T-helper 1 cell treated with Interleukin-12 subunit alpha and Interleukin-12 subunit beta and Interleukin-4 antibody, amounts not matched to agents 30 ng/mL and 1 ng/mL, for 36 hours (primary cell): Measurements from ENCODE around the gene EPB41L4B. TPM values are rescaled to one million over a fixed set of nuclear protein-coding genes. Genes with fewer than 3 reads are reported as not detected.

Experiments used
- intact Hi-C: fragments of 100-400 bp; cut with micrococcal nuclease; formaldehyde crosslinking; loops from one replicate; pipeline ENCODE4 v1.15.1; 2024
- total RNA-seq: library from RNA; stranded (reverse); gene quantifications from 2 replicates; pipeline ENCODE4 v1.2.3, GENCODE V29; 2022

The EPB41L4B gene
- total RNA-seq, 1 donor from 2014 or later, result 0.56 TPM

- intact Hi-C loops, result no loop called here
These were observed 49.6 kb downstream of the EPB41L4B start for GRCh38 chr9:109270971-109271925.

- intact Hi-C loops, result no loop called here
These were observed 50.4 kb downstream of the EPB41L4B start for GRCh38 chr9:109270441-109270840.

GRCh38 chr9:109269839-109270238 lies 51.0 kb downstream of the EPB41L4B start:
- intact Hi-C loops, result no loop called here

GRCh38 chr9:109269081-109269480 lies 51.8 kb downstream of the EPB41L4B start:
- intact Hi-C loops, result no loop called here

- intact Hi-C loops, result no loop called here
These were observed 53.3 kb downstream of the EPB41L4B start for GRCh38 chr9:109267555-109267954.

GRCh38 chr9:109264877-109265587 lies 55.8 kb downstream of the EPB41L4B start:
- intact Hi-C loops, result no loop called here

GRCh38 chr9:109263358-109263757 lies 57.5 kb downstream of the EPB41L4B start:
- intact Hi-C loops, result no loop called here

- intact Hi-C loops, result no loop called here
These were observed 62.2 kb downstream of the EPB41L4B start for GRCh38 chr9:109258481-109259302.

- intact Hi-C loops, result no loop called here
These were observed 64.5 kb downstream of the EPB41L4B start for GRCh38 chr9:109256336-109256735.

- intact Hi-C loops, result no loop called here
These were observed 65.5 kb downstream of the EPB41L4B start for GRCh38 chr9:109255394-109255793.

GRCh38 chr9:109254317-109254716 lies 66.5 kb downstream of the EPB41L4B start:
- intact Hi-C loops, result no loop called here

GRCh38 chr9:109253637-109254284 lies 67.1 kb downstream of the EPB41L4B start:
- intact Hi-C loops, result no loop called here

- intact Hi-C loops, result no loop called here
These were observed 67.6 kb downstream of the EPB41L4B start for GRCh38 chr9:109253241-109253636.

- intact Hi-C loops, result no loop called here
These were observed 68.6 kb downstream of the EPB41L4B start for GRCh38 chr9:109252291-109252690.

- intact Hi-C loops, result no loop called here
These were observed 69.1 kb downstream of the EPB41L4B start for GRCh38 chr9:109251776-109252106.

GRCh38 chr9:109251080-109251775 lies 69.6 kb downstream of the EPB41L4B start:
- intact Hi-C loops, result no loop called here

- intact Hi-C loops, result no loop called here
These were observed 70.1 kb downstream of the EPB41L4B start for GRCh38 chr9:109250771-109251079.

GRCh38 chr9:109250311-109250741 lies 70.5 kb downstream of the EPB41L4B start:
- intact Hi-C loops, result no loop called here

- intact Hi-C loops, result no loop called here
These were observed 71.2 kb downstream of the EPB41L4B start for GRCh38 chr9:109249615-109250014.

- intact Hi-C loops, result no loop called here
These were observed 72.7 kb downstream of the EPB41L4B start for GRCh38 chr9:109248133-109248581.

- intact Hi-C loops, result no loop called here
These were observed 73.6 kb downstream of the EPB41L4B start for GRCh38 chr9:109247228-109247627.
